H9 (cell line): ENCODE results near the gene PPM1H. TPM values are rescaled to one million over a fixed set of nuclear protein-coding genes. Genes with fewer than 3 reads are reported as not detected.
A peak's percentile ranks its signal among the peaks of the same experiment; 100 is the strongest.

Source experiments
- DNase-seq: peaks from one replicate; pipeline ENCODE4 v3.0.0-alpha.2; 2017
- H2AFZ ChIP-seq: one replicate; pipeline ENCODE4 v1.6.1; 2013; ENCODE audit warnings: mild to moderate bottlenecking, low read length, control low read depth, moderate library complexity
- H2AK5ac ChIP-seq: 2 replicates; pipeline ENCODE4 v1.6.1; 2013; ENCODE audit warnings: low read length, control low read depth, mixed read lengths; ENCODE audit not compliant: insufficient read length
- H2BK120ac ChIP-seq: one replicate; pipeline ENCODE4 v1.6.1; 2013; ENCODE audit warnings: low read depth, mild to moderate bottlenecking, low read length, control low read depth, inconsistent platforms; ENCODE audit not compliant: poor library complexity, severe bottlenecking
- H2BK12ac ChIP-seq: 2 replicates; pipeline ENCODE4 v1.6.1; 2013; ENCODE audit warnings: low read length, control low read depth, mixed read lengths, low read depth; ENCODE audit not compliant: insufficient read length
- H2BK15ac ChIP-seq: 2 replicates; pipeline ENCODE4 v1.6.1; 2013; ENCODE audit warnings: low read depth, low read length, control low read depth
- H2BK20ac ChIP-seq: one replicate; pipeline ENCODE4 v1.6.1; 2013; ENCODE audit warnings: low read depth, mild to moderate bottlenecking, low read length, control low read depth, inconsistent platforms; ENCODE audit not compliant: poor library complexity, severe bottlenecking
- H2BK5ac ChIP-seq: 2 replicates; pipeline ENCODE4 v1.6.1; 2013; ENCODE audit warnings: low read length, control low read depth, mixed read lengths; ENCODE audit not compliant: insufficient read length
- H3K14ac ChIP-seq: 2 replicates; pipeline ENCODE4 v1.6.1; 2013; ENCODE audit warnings: low read length, control low read depth; ENCODE audit not compliant: insufficient read depth
- H3K18ac ChIP-seq: 2 replicates; pipeline ENCODE4 v1.6.1; 2013; ENCODE audit warnings: low read depth, mild to moderate bottlenecking, mixed read lengths, low read length, control low read depth; ENCODE audit not compliant: insufficient read length
- H3K23ac ChIP-seq: 2 replicates; pipeline ENCODE4 v1.6.1; 2013; ENCODE audit warnings: low read length, control low read depth, mixed read lengths, low read depth; ENCODE audit not compliant: insufficient read length
- H3K23me2 ChIP-seq: 2 replicates; pipeline ENCODE4 v1.6.1; 2013; ENCODE audit warnings: low read depth, mild to moderate bottlenecking, mixed read lengths, low read length, control low read depth; ENCODE audit not compliant: insufficient read length, poor library complexity, severe bottlenecking
- H3K27ac ChIP-seq: 2 replicates; pipeline ENCODE4 v1.5.1; 2013; ENCODE audit warnings: low read length, control low read depth, mixed read lengths, low read depth; ENCODE audit not compliant: insufficient read length
- H3K27me3 ChIP-seq: 2 replicates; pipeline ENCODE4 v1.6.1; 2013; ENCODE audit warnings: low read length, control low read depth, inconsistent platforms; ENCODE audit not compliant: insufficient read depth
- H3K4ac ChIP-seq: 2 replicates; pipeline ENCODE4 v1.6.1; 2013; ENCODE audit warnings: low read depth, mild to moderate bottlenecking, control low read depth, inconsistent platforms, low read length, moderate library complexity
- H3K4me1 ChIP-seq: 2 replicates; pipeline ENCODE4 v1.6.1; 2013; ENCODE audit warnings: low read length, control low read depth, inconsistent platforms; ENCODE audit not compliant: insufficient read depth
- H3K4me2 ChIP-seq: 2 replicates; pipeline ENCODE4 v1.6.1; 2013; ENCODE audit warnings: low read length, control low read depth, mixed read lengths; ENCODE audit not compliant: insufficient read length, insufficient read depth
- H3K56ac ChIP-seq: 2 replicates; pipeline ENCODE4 v1.6.1; 2013; ENCODE audit warnings: low read depth, mild to moderate bottlenecking, mixed read lengths, low read length, control low read depth; ENCODE audit not compliant: insufficient read length
- H3K79me1 ChIP-seq: 2 replicates; pipeline ENCODE4 v1.6.1; 2013; ENCODE audit warnings: low read depth, mild to moderate bottlenecking, moderate library complexity, low read length, control low read depth, inconsistent platforms; ENCODE audit not compliant: insufficient read depth, poor library complexity, severe bottlenecking
- H3K79me2 ChIP-seq: 2 replicates; pipeline ENCODE4 v1.6.1; 2013; ENCODE audit warnings: low read length, control low read depth, inconsistent platforms; ENCODE audit not compliant: insufficient read depth
- H3K9ac ChIP-seq: 2 replicates; pipeline ENCODE4 v1.6.1; 2013; ENCODE audit warnings: low read length, control low read depth, mixed read lengths; ENCODE audit not compliant: insufficient read length; ENCODE audit errors: extremely low read depth
- H3K9me3 ChIP-seq: one replicate; pipeline ENCODE4 v1.6.1; 2013; ENCODE audit warnings: low read depth, low read length, inconsistent platforms; ENCODE audit not compliant: control insufficient read depth
- H3T11ph ChIP-seq: one replicate; pipeline ENCODE4 v1.6.1; 2013; ENCODE audit warnings: mild to moderate bottlenecking, low read length, control low read depth, inconsistent platforms
- H4K20me1 ChIP-seq: one replicate; pipeline ENCODE4 v1.6.1; 2013; ENCODE audit not compliant: control insufficient read depth, insufficient read length, insufficient read depth
- H4K5ac ChIP-seq: 2 replicates; pipeline ENCODE4 v1.6.1; 2013; ENCODE audit warnings: low read depth, mild to moderate bottlenecking, mixed read lengths, low read length, control low read depth; ENCODE audit not compliant: insufficient read length
- H4K8ac ChIP-seq: replicated peaks from 2 replicates; pipeline ENCODE4 v1.6.1; 2013; ENCODE audit warnings: low read length, control low read depth, mixed read lengths, low read depth; ENCODE audit not compliant: insufficient read length
- H4K91ac ChIP-seq: 2 replicates; pipeline ENCODE4 v1.6.1; 2013; ENCODE audit warnings: low read depth, mild to moderate bottlenecking, moderate library complexity, mixed read lengths, low read length, control low read depth; ENCODE audit not compliant: insufficient read length
- H3K27ac Mint-ChIP-seq, 3 experiments: 2 replicates in 2 of 3; 3 replicates in 1 of 3; pipeline ENCODE4 v1.8.0; 2020 to 2021; ENCODE audit warnings: mixed read lengths in 3 of 3, mild to moderate bottlenecking in 1 of 3, moderate library complexity in 1 of 3
- H3K27me3 Mint-ChIP-seq: 2 replicates; pipeline ENCODE4 v1.8.0; 2021; ENCODE audit warnings: low read depth, mild to moderate bottlenecking, moderate library complexity, mixed read lengths
- H3K36me3 Mint-ChIP-seq, 3 experiments: 2 replicates in 2 of 3; 3 replicates in 1 of 3; pipeline ENCODE4 v1.8.0; 2020 to 2021; ENCODE audit warnings: low read depth in 3 of 3, mixed read lengths in 3 of 3; ENCODE audit not compliant: insufficient read depth in 1 of 3
- H3K4me1 Mint-ChIP-seq, 2 experiments: 2 replicates each; pipeline ENCODE4 v1.8.0; 2020; ENCODE audit warnings: mixed read lengths in 2 of 2
- H3K4me3 Mint-ChIP-seq, 2 experiments: 2 replicates in 1 of 2; 3 replicates in 1 of 2; pipeline ENCODE4 v1.8.0; 2020 to 2021; ENCODE audit warnings: mild to moderate bottlenecking in 2 of 2, mixed read lengths in 2 of 2, moderate library complexity in 1 of 2
- H3K9me3 Mint-ChIP-seq, 2 experiments: 2 replicates in 1 of 2; 3 replicates in 1 of 2; pipeline ENCODE4 v1.8.0; 2020; ENCODE audit warnings: mild to moderate bottlenecking in 2 of 2, mixed read lengths in 2 of 2, moderate library complexity in 1 of 2
- WGBS: extraction: QIAGEN DNeasy Blood & Tissue Kit; methylation state at CpG from one replicate; pipeline ENCODE4 v1.1.7; 2013; ENCODE audit warnings: missing lambda C conversion rate, low lambda C conversion rate, mixed read lengths; ENCODE audit not compliant: insufficient read length; ENCODE audit errors: extremely low coverage; 5-methylcytosine and 5-hydroxymethylcytosine counted together
- total RNA-seq: library from RNA; stranded (reverse); gene quantifications from 2 replicates; pipeline ENCODE4 v1.2.1, GENCODE V29; 2021
- TF ChIP-seq, protein P1 (sequence below): fragments of 200-600 bp; sonication (generic); conservative IDR thresholded peaks from 3 replicates; pipeline ENCODE4 v1.8.0; 2021; ENCODE audit warnings: antibody characterized with exemption, mild to moderate bottlenecking

Gene PPM1H
- total RNA-seq, 1 experiment from 2014 or later = 22.1 TPM

DNA sequence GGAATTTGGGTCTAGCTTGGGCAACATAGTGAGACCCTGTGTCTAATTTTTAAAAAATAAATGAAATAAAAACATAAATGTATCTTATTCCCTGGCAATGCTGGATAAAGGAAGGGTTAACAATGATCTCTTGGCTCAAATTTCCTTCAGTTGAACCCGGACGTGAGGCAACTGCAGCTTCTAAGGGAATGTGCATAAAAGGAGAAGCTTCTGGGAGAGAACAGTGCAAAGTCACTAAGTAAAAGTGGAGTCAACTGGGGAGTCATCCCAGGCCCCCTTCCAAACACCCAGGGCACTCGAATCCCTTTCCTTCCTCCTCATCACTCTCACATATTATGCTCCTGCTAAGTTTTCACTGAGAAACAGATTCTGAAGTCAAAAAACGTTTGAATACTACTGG, 147.3 kb downstream of the PPM1H start:
- no peak overlapping the region for H2AFZ ChIP-seq

More for the DNA sequence above, 147.3 kb downstream of the PPM1H start:
- no CpG with 5 or more reads among the region's 4 CpGs for WGBS
- TF ChIP-seq, protein P1, sequence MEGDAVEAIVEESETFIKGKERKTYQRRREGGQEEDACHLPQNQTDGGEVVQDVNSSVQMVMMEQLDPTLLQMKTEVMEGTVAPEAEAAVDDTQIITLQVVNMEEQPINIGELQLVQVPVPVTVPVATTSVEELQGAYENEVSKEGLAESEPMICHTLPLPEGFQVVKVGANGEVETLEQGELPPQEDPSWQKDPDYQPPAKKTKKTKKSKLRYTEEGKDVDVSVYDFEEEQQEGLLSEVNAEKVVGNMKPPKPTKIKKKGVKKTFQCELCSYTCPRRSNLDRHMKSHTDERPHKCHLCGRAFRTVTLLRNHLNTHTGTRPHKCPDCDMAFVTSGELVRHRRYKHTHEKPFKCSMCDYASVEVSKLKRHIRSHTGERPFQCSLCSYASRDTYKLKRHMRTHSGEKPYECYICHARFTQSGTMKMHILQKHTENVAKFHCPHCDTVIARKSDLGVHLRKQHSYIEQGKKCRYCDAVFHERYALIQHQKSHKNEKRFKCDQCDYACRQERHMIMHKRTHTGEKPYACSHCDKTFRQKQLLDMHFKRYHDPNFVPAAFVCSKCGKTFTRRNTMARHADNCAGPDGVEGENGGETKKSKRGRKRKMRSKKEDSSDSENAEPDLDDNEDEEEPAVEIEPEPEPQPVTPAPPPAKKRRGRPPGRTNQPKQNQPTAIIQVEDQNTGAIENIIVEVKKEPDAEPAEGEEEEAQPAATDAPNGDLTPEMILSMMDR = no peak
- H3T11ph ChIP-seq = no peak overlapping the region
- H3K18ac ChIP-seq = no peak overlapping the region
- H3K9me3 ChIP-seq = no peaks in the 10 kb centered on the region
- no peaks in the 10 kb centered on the region for H4K20me1 ChIP-seq
- Mint-ChIP-seq H3K27ac (peak overlapping the region in 1 of 3 experiments; percentile 12; a peak in 1 of 7 replicates), H3K9me3 (no peaks in the 10 kb centered on the region), H3K4me1 (peaks cover 22 to 32% of the 10 kb centered on the region in 2 experiments), H3K36me3 (peaks cover 4 to 14% (median 6%) of the 10 kb centered on the region in 3 experiments; a peak in 5 of 7 replicates), H3K27me3 (no peaks in the 10 kb centered on the region), H3K4me3 (no peak overlapping the region)
- H4K91ac ChIP-seq = no peak overlapping the region
- peaks cover 4% of the 10 kb centered on the region; the same call in 1 of the 2 replicates for H3K4me1 ChIP-seq
- no peak overlapping the region for H2BK15ac ChIP-seq
- no peak overlapping the region for H3K4ac ChIP-seq
- no peaks in the 10 kb centered on the region for H3K23me2 ChIP-seq
- H3K23ac ChIP-seq = no peak overlapping the region
- DNase-seq = no peak
- H3K79me2 ChIP-seq = no peaks in the 10 kb centered on the region
- H2BK20ac ChIP-seq = no peak overlapping the region
- no peak overlapping the region for H4K5ac ChIP-seq
- no peak overlapping the region for H2BK120ac ChIP-seq
- H2BK12ac ChIP-seq = no peak overlapping the region
- no peak overlapping the region for H2AK5ac ChIP-seq
- no peak overlapping the region for H3K14ac ChIP-seq
- no peak overlapping the region for H4K8ac ChIP-seq
- no peaks in the 10 kb centered on the region for H3K79me1 ChIP-seq
- H3K56ac ChIP-seq = no peak overlapping the region
- no peak overlapping the region for H3K27ac ChIP-seq
- no peak overlapping the region for H3K4me2 ChIP-seq
- no peaks in the 10 kb centered on the region for H3K27me3 ChIP-seq
- H3K9ac ChIP-seq = no peak overlapping the region
- no peak overlapping the region for H2BK5ac ChIP-seq
